HL-60/S4 (cell line): ENCODE measurements around the gene ZC3H15.

Source experiments
- in situ Hi-C: fragments of 300-500 bp; cut with MboI; formaldehyde crosslinking; loops from 2 replicates; pipeline ENCODE4 v1.14.3; 2022; ENCODE audit warnings: low sequenced_read_pairs

The ZC3H15 gene

DNA sequence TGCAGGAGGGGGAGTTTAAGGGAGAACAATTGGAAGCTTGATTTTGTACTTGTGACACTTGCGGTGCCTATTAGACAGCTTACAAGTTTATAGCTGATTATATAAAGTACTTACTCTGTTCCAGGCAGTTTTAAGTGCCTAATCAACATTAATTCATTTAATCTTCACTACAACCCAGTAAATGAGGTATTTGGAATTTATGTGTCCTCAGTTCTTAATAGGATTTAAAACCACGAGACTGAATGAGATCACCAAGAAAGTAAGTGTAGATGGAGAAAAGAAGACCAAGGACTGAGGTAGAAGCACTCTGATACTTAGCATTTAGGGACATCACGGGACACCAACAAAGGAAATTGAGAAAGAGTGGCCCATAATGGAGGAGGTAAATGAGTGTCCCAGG is 49.8 kb downstream of the ZC3H15 start:
- in situ Hi-C loops = no loop called here

DNA sequence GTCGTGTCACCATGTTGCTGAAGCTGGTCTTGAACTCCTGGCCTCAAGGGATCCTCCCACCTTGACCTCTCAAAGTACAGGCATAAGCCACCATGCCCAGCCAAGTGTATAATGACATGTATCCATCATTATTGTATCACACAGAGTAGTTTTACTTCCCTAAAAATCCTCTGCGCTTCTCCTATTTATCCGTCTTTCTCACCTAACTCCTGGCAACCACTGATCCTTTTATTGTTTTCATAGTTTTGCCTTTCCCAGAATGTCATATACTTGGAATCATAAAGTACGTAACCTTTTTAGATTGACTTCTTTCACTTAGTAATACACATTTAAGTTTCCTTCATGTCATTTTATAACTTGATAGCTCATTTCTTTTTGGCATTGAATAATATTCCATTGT is 51.0 kb downstream of the ZC3H15 start:
- in situ Hi-C loops = no loop called here

DNA sequence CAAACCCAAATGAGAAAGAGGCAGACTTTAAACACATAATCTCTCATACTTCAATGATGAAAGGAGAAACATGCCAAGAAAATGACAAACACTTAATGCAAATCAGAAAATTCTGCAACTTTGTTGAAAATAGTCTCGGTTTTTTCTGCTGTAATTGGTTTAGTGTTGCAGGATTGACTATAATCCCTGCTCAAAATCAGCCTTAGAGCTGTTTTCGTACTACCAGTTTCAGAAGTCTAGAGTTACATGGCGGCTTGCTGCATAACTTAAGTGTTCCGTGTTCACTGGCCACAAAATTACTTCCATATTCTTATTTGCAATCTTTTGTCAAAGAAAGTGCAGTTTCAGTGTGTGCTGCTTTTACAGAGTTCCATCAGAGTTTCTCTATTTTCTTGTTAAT is 54.9 kb downstream of the ZC3H15 start:
- in situ Hi-C loops = no loop called here

DNA sequence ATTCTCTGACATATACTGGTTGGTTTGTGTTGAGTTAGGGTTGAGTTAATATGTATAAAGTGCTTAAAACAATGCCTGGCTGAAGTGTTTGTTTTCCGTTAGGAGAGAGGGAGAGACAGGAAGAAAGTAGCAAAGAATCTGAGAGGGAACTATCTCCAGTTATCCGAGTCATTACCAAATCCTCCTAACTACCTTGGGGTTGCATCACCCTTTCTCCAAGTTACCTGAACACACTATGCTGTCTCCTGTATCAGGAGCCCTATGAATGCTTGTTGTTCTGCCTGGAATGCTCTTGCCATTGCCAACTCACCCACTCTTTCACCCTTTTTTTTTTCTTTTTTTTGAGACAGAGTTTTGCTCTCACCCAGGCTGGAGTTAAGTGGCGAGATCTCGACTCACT is 55.9 kb downstream of the ZC3H15 start:
- in situ Hi-C loops = no loop called here

DNA sequence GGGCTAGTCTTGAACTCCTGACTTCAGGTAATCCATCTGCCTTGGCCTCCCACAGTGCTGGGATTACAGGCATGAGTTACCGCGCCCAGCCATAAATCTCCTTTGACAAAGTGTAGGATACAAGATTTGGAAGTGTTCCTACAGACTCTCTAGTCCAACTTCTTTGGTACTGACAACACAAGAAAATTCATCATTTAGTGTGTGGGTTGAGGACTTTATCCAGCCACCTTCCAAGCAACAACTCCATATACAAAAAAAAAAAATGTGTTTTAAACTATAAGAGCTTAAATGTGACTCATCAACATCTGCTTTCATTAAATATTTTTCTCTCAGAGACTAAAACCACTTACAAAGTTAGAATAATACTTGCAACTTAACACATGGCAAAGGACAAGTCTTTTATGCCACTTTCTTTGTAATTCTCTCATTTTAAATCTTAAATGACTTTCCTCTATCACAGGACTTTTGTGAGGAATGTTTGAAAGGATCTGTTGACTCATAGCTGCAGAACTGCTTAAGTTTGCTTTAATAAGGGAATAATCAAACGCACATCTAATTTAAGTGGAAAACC is 57.6 kb downstream of the ZC3H15 start:
- in situ Hi-C loops = no loop called here

DNA sequence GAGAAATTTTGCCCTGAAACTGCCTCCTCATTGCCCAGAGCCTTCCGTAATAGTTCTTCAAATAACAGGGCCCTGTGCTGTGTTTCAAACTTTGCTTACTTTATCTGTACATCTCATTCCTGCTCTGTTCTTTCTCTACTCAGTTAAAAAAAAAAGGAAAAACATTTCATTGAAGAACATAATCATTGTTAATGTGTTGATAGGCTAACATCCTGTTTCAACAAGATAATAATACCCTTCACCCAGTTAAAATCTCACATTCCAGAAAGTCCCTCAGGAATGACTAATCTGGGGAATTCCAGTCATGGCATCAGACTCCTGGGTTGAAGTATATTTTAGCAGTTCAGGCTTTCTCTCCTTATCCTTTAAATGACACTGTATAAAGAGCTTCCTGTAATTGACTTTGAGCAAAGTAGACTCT is 58.2 kb downstream of the ZC3H15 start:
- in situ Hi-C loops = no loop called here

DNA sequence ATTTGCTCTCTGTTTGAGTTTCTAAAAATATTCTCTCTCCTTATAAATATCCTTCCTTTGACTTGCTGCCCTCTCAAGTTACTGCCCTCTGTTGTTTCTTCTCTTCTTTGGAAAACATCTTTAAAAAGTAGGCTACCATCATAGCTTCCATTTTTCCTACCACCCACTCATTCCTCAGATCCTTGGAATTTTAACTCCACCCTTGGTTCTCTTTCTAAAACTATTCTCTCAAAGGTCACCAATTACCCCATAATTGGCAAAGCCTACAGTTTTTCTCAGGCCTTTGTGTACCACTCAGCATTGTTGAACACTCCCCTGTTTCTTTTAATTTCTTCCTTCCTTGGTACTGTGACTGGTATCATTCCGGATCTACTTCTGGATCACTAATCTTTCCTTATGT is 60.8 kb downstream of the ZC3H15 start:
- in situ Hi-C loops = no loop called here

DNA sequence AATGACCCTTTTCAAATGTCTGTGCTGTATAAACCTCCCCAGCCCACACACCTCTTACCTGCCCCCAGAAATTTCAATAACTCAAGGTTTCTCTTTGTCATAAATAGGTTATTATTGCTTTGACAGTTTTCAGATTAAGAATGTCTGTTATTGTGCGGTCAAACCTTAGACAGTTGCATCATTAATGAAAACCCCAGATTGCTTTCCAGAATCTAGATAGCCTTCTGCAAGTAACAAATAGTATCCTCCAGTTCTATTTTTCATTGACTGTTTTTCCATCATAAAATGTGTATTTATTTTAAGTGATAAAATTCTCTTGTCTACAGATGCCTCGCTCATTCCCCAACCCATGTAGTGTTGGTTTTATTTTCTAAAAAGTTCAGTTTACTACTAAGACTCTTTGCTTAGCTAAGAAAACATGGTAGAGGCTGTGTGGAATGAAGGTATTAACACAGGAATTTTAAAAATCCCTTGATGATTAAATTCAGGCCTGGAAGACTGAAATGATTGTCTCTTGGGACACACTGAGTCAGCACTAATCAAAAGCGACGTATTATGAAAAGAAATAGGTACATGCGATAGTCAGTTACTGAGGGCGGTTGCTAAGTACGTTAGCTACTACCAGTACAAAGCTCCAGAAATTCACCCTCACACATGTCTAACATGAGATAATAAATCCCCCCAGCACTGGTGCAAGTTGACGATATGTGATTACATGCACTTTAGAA is 65.4 kb downstream of the ZC3H15 start:
- in situ Hi-C loops = no loop called here

DNA sequence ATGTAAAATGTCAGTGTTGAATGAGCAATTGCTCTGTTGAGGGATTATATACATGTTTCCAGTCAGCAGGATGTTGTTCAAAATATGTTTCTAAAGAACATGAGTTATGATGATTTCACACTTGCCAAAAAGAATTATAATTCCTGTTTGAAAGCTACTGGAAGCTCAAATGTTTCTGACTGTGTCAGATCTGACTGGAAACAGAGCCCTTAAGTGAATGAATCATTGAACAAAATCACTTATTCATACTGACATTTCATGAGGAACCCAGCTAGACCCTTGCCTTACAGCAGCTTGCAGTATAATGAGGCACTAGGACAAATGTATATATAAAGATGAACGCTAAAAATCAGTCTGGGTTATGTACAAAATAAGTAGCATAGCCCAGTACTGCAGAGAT is 68.4 kb downstream of the ZC3H15 start:
- in situ Hi-C loops = no loop called here

DNA sequence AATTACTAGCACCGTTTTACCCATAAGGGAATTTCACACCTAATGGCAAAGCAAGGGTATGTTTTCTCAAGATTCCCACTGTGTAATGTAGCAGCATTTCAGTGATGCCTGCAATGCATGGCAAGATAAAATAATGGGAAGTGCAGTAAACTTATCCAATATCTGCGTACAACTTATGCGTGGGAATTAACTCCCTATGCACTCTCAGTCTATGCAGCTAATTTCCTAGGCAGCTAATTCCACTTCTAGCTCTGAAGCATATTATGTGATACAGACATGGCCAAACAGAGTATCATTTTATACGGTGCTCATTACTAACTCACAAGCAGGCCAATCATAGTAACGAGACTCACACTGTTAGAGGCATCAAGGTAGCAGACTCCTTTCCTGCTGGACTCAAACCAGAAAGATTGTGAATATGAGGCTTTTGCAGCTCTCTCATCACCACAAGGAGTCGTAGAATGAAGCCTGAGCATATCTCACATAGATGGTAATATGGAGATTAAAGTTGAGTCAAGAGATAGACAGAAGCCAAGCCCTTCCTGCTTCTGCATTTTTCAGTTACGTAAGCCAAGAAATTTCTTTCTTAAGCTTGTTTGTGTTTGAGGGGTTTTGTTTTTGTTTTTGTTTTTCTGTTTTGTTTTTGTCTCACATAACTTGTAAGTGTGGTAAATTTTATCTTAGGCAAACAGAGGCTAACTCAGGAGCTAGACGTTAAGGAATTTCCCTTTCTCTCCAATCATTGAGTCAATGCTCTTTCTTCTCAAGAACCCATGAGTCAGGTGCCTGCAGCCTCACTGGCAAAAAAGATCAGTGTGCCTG is 69.0 kb downstream of the ZC3H15 start:
- in situ Hi-C loops = no loop called here

DNA sequence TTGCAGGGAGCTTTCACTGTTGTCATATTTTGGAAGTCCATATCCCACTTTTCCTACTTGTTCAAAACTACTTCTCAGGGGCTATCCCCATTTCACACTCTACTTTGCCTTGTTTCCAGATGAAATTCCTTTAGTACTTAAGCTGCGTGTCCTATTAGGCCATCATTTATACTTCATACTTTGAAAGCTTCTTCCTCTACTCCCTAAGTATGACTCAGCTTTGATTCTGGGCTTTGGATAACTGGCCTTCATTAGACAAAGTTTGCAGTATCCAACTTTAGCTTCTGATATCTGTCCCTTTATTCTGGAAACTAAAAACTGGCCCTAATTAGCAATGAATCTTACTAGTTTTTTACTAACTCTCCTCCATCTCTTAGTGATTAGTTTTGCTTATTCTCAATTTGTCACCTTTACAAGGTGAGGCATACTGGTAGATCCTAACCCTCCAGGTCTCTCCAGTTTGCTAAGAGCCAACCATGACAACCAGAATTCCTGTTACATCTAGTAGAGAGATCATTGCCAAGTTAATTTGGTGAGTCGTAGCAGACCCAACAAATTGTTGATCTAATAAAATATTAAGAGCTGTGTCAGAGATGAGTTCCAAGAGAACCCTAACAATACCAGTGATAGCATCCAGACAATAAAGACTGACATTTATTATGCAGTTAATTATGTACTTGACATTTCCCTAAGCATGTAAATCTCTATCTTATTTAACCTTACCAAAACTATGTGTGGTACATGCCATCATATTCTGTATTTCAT is 72.6 kb downstream of the ZC3H15 start:
- in situ Hi-C loops = no loop called here
